Pancreas (tissue), 10 donors: ENCODE results near the gene MOBP. TPM values are rescaled to one million over a fixed set of nuclear protein-coding genes. Genes with fewer than 3 reads are reported as not detected.
A peak's percentile ranks its signal among the peaks of the same experiment; 100 is the strongest.

Source experiments
- ATAC-seq, 4 donors: fragments of 200-7000 bp; cut with Tn5 transposase; one replicate each; pipeline versions ENCODE4 v1.8.0 to v1.9.1; 2020; ENCODE audit warnings: mild to moderate bottlenecking in 4 of 4, moderate library complexity in 4 of 4
- DNase-seq, 6 donors: peaks; one replicate each; pipeline ENCODE4 v3.0.0-alpha.2; 2020
- FAIRE-seq: peaks from 2 replicates; lab custom pipeline; 2012; peaks lifted over from hg19 to GRCh38; lab: Jason Lieb, UNC
- H3K27ac ChIP-seq, 4 donors: fragments of 200-600 bp; sonication (generic); 1 replicate in 3 of 4; 2 replicates in 1 of 4; pipeline versions ENCODE4 v1.5.0 to v1.8.0; 2020
- H3K27me3 ChIP-seq, 4 donors: fragments of 200-600 bp; one replicate each; pipeline ENCODE4 v1.8.0; 2021
- H3K36me3 ChIP-seq, 3 donors: fragments of 200-600 bp; sonication (generic) in 1 of 3; one replicate each; pipeline versions ENCODE4 v1.5.0 to v1.8.0; 2020 to 2021
- H3K4me1 ChIP-seq, 3 donors: fragments of 200-600 bp; one replicate each; pipeline ENCODE4 v1.8.0; 2021
- H3K4me3 ChIP-seq, 4 donors: fragments of 200-600 bp; sonication (generic) in 2 of 4; one replicate each; pipeline versions ENCODE4 v1.5.0 to v1.8.0; 2020 to 2021
- H3K9me3 ChIP-seq, 4 donors: fragments of 200-600 bp; one replicate each; pipeline ENCODE4 v1.8.0; 2021
- CTCF ChIP-seq, 4 donors: fragments of 200-600 bp; sonication (generic) in 3 of 4; IDR thresholded peaks; one replicate each; pipeline versions ENCODE4 v1.5.0 to v1.8.0; 2021; ENCODE audit warnings: antibody characterized with exemption in 4 of 4
- WGBS, 2 donors: extraction: QIAGEN DNeasy Blood & Tissue Kit; methylation state at CpG; one replicate each; pipeline ENCODE4 v1.1.7; 2013; 5-methylcytosine and 5-hydroxymethylcytosine counted together
- intact Hi-C, 3 donors: fragments of 100-400 bp; cut with DNase I; formaldehyde crosslinking; loops; one replicate each; pipeline versions ENCODE4 v1.11.1 to v1.14.2; 2022
- polyA plus RNA-seq, 2 donors: library from polyadenylated mRNA; stranded (reverse); fragments of 200-250 nt; gene quantifications; one replicate each; pipeline ENCODE4 v1.2.3, GENCODE V29; 2013
- total RNA-seq, 6 donors: library from RNA; stranded (reverse); fragmentation: NEBNext Ultra II Directional in 4 of 6; extraction: Animal tissue kit (Norgen Biotek cat#: 25700) in 4 of 6; gene quantifications; one replicate each; pipeline versions ENCODE4 v1.2.1 to v1.2.4, GENCODE V29; 2021 to 2023
- donor health status: healthy with polysubstance abuse.
- donor health status: DM: no; HTN: no; CAD: no; lungs with moderate emphysema.
- donor health status: DM: no; HTN: no; CAD: no.
- donor health status: control.
- donor health status: control.
- donor health status: Bipolar disorder and iron deficiency.
- donor health status: DM: yes; HTN: yes; CAD: no.
- donor health status: DM: no; HTN: no; CAD: no.
- donor health status: DM: no; HTN: no; CAD: no.
- donor health status: DM: yes; HTN: yes; CAD: no.

Gene MOBP
- total and polyA plus RNA-seq, 8 donors: not detected

DNA sequence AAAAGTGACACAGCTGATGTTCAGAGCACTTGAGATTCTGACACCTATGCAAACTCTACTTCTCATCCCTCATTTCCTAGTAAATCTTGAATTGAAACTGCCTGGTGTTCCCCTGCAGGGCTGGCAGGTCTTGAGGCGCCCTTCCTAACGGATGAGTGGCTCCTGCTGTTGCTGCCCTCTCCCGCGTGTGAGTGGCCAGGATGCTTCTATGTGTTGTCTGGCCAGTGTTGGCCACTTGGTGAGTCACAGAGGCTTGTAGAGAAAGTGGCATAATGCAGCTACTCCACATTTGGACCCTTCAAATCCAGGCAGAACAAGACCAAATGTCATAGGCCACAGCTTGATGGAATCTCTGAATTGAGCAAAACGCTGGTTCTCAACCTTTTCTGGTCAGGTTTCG is 63.6 kb downstream of the MOBP start:
- Histone ChIP-seq H3K9me3 (no peaks in the 10 kb centered on the region), H3K27me3 (no peaks in the 10 kb centered on the region), H3K4me3 (no peak overlapping the region), H3K27ac (no peak overlapping the region), H3K36me3 (no peaks in the 10 kb centered on the region), H3K4me1 (no peaks in the 10 kb centered on the region)
- 84 to 87% methylated on average over 6 of the region's 6 CpGs for WGBS, 2 donors
- FAIRE-seq: no peak
- no peak for TF ChIP-seq CTCF (IDR thresholded peaks at IDR 0.05)
- ATAC-seq: no peak
- intact Hi-C loops: no loop called here
- no peak for DNase-seq

- H3K4me1 ChIP-seq: no peaks in the 10 kb centered on the region
- no peak for TF ChIP-seq CTCF (IDR thresholded peaks at IDR 0.05)
- H3K9me3 ChIP-seq: no peaks in the 10 kb centered on the region
- no peaks in the 10 kb centered on the region for H3K27me3 ChIP-seq
- H3K4me3 ChIP-seq: no peak overlapping the region
- intact Hi-C loops: no loop called here
- 89 to 93% methylated on average over 3 of the region's 3 CpGs for WGBS, 2 donors
- H3K36me3 ChIP-seq: no peaks in the 10 kb centered on the region
- peak in 1 of 4 donors; percentile 64 for ATAC-seq
- no peak for FAIRE-seq
- DNase-seq: no peak
- no peak overlapping the region for H3K27ac ChIP-seq
Observed at GRCh38 chr3:39531665-39532064, 64.2 kb downstream of the MOBP start.

DNA sequence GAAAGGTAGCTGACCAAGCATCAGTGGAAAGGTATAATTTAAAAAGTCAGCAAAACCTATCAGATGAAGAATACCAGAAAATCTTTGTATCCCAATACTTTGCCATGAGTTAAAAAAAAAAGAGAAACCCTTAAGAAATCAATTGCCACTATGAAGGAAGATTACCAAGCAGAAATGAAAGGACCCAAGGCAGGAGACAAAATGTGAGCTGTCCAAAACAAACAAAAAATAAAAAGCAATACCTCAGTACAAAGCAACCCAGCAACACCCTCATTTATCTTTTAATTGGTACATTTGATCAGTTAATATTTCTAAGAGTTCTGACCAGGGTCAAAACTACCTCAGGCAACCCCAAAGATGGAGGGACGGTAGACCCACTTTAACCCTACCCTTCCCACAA is 65.3 kb downstream of the MOBP start:
- Histone ChIP-seq H3K9me3 (no peaks in the 10 kb centered on the region), H3K4me3 (no peak overlapping the region), H3K27ac (no peak overlapping the region), H3K36me3 (no peaks in the 10 kb centered on the region), H3K27me3 (no peaks in the 10 kb centered on the region), H3K4me1 (no peaks in the 10 kb centered on the region)
- no peak for TF ChIP-seq CTCF (IDR thresholded peaks at IDR 0.05)
- intact Hi-C loops: no loop called here
- no peak for DNase-seq
- ATAC-seq: no peak
- WGBS, 2 donors: 40 to 44% methylated on average over 1 of the region's 1 CpG
- FAIRE-seq: no peak

- DNase-seq: no peak
- no peak for TF ChIP-seq CTCF (IDR thresholded peaks at IDR 0.05)
- intact Hi-C loops: no loop called here
- no peak for ATAC-seq
- Histone ChIP-seq H3K4me1 (no peaks in the 10 kb centered on the region), H3K36me3 (no peaks in the 10 kb centered on the region), H3K27me3 (no peaks in the 10 kb centered on the region), H3K27ac (no peak overlapping the region), H3K4me3 (no peak overlapping the region), H3K9me3 (no peaks in the 10 kb centered on the region)
- FAIRE-seq: no peak
- 8 to 12% methylated on average over 2 of the region's 2 CpGs for WGBS, 2 donors
Observed at GRCh38 chr3:39533226-39533625, 65.7 kb downstream of the MOBP start.

GRCh38 chr3:39540162-39540921 is 72.9 kb downstream of the MOBP start:
- ATAC-seq (no peak), FAIRE-seq (no peak), DNase-seq (no peak)
- H3K4me1 ChIP-seq: no peaks in the 10 kb centered on the region
- H3K36me3 ChIP-seq: no peaks in the 10 kb centered on the region
- H3K9me3 ChIP-seq: no peaks in the 10 kb centered on the region
- intact Hi-C loops: no loop called here
- TF ChIP-seq CTCF (IDR thresholded peaks at IDR 0.05): no peak
- WGBS, 2 donors: 79 to 91% methylated on average over 1 of the region's 1 CpG
- no peak overlapping the region for H3K27ac ChIP-seq
- H3K27me3 ChIP-seq: no peaks in the 10 kb centered on the region
- no peak overlapping the region for H3K4me3 ChIP-seq
